Naive thymus-derived CD8-positive, alpha-beta T cell (primary cell): Measurements from ENCODE around the gene VAPB. TPM values are rescaled to one million over a fixed set of nuclear protein-coding genes. Genes with fewer than 3 reads are reported as not detected.

Experiments
- ATAC-seq, 2 donors: fragments of 150-1000 bp; cut with Tn5 transposase in 1 of 2; sonication (Bioruptor Pico), chemical (Tn5 transposase) in 1 of 2; 1 replicate in 1 of 2; 2 replicates in 1 of 2; pipeline ENCODE4 v1.10.0; 2021; ENCODE audit warnings: mild to moderate bottlenecking in 2 of 2, moderate library complexity in 2 of 2
- POLR2A ChIA-PET: fragments of 350-600 bp; sonication (Branson Sonifier 250); formaldehyde crosslinking; loops from one replicate; lab custom pipeline; 2021; ENCODE audit warnings: antibody characterized with exemption; lab: Charles Lee
- DNase-seq, 10 donors: peaks; one replicate each; pipeline versions ENCODE4 v3.0.0 to v3.0.0-alpha.2; 2020 to 2022
- H3K27ac Mint-ChIP-seq, 10 donors: one replicate each; pipeline ENCODE4 v1.8.0; 2020 to 2022; ENCODE audit warnings: mild to moderate bottlenecking in 10 of 10, mixed read lengths in 10 of 10, moderate library complexity in 4 of 10, inconsistent platforms in 1 of 10
- H3K27me3 Mint-ChIP-seq, 5 donors: one replicate each; pipeline ENCODE4 v1.8.0; 2021 to 2022; ENCODE audit warnings: mixed read lengths in 5 of 5
- H3K36me3 Mint-ChIP-seq, 3 donors: one replicate each; pipeline ENCODE4 v1.8.0; 2020 to 2022; ENCODE audit warnings: mixed read lengths in 3 of 3, mild to moderate bottlenecking in 2 of 3, inconsistent platforms in 1 of 3
- H3K4me1 Mint-ChIP-seq, 4 donors: one replicate each; pipeline ENCODE4 v1.8.0; 2021 to 2022; ENCODE audit warnings: mixed read lengths in 4 of 4
- H3K4me3 Mint-ChIP-seq, 10 donors: one replicate each; pipeline ENCODE4 v1.8.0; 2020 to 2022; ENCODE audit warnings: mild to moderate bottlenecking in 10 of 10, mixed read lengths in 10 of 10, moderate library complexity in 6 of 10, inconsistent platforms in 1 of 10
- H3K9me3 Mint-ChIP-seq, 9 donors: one replicate each; pipeline ENCODE4 v1.8.0; 2020 to 2022; ENCODE audit warnings: mixed read lengths in 9 of 9, mild to moderate bottlenecking in 3 of 9, inconsistent platforms in 1 of 9, moderate library complexity in 1 of 9
- polyA plus RNA-seq, 3 donors: library from polyadenylated mRNA; unstranded; fragments of 300-500 nt; fragmentation: Illumina TruSeq; gene quantifications; one replicate each; pipeline ENCODE4 v1.2.3, GENCODE V29; 2021
- total RNA-seq, 8 experiments: library from RNA in 2 of 8; stranded (reverse) in 2 of 8; gene quantifications; one replicate each; pipeline ENCODE4 v1.2.3 and lab custom pipeline; 2021 to 2026

Gene VAPB
- total and polyA plus RNA-seq, 5 experiments from 2014 or later = 24.7 to 34.3 (median 34.0) TPM

DNA sequence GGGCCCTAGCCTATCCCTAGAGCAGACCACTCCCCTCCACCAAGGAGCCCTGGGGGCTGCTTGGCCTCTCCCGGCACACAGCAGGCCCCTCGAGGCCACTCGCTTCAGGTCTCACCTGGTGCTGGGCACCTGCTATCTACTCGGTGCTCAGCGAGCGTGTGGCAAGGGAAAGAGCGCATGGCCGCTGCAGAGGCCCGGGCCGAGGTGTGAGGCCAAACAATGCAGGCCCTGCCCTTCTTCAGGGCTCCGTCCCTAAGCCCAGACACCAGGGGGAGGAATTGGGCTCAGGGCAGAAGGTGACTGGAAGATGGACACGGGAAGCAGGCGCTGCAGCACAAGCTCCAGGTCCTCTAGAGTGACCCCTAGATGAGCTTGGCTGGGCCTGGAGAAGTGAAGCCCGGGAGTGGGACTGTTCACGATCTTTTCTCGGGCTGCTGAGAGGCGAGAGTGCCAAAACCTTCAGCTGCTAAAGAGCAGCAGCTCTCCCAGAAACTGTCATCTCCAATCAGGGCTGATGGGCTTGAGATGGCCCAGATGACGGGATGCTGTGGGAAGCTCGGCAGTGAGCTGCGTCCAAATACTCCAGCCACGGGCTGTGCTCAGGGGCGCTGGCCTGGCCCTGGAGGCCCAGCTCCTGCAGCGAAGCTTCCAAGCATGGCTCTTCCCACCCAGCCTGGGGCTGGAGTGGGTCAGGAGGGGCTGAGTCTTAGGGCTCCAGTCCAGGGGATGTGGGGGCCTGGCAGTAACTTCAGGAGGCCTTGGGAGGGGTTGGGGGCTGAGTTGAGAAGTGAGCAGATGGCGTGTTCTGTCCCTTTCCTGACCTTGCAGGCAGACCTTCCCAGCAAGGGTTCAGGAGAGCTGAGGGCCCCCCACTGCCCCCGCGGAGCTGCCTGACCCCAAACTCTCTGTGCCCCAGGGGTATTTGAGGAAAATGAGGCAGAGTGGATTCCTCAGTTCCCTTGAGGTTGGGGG lies 82.5 kb downstream of the VAPB start:
- no peaks in the 10 kb centered on the region for H3K9me3 Mint-ChIP-seq
- H3K36me3 Mint-ChIP-seq = no peaks in the 10 kb centered on the region
- DNase-seq = no peak
- POLR2A ChIA-PET = no interaction called here
- H3K27ac Mint-ChIP-seq = peak overlapping the region in 2 of 10 donors; percentile 34 to 52
- no peaks in the 10 kb centered on the region for H3K4me1 Mint-ChIP-seq
- peaks cover 0 to 5% (median 0%) of the 10 kb centered on the region in 5 donors for H3K27me3 Mint-ChIP-seq
- no peak for ATAC-seq
- H3K4me3 Mint-ChIP-seq = no peak overlapping the region

DNA sequence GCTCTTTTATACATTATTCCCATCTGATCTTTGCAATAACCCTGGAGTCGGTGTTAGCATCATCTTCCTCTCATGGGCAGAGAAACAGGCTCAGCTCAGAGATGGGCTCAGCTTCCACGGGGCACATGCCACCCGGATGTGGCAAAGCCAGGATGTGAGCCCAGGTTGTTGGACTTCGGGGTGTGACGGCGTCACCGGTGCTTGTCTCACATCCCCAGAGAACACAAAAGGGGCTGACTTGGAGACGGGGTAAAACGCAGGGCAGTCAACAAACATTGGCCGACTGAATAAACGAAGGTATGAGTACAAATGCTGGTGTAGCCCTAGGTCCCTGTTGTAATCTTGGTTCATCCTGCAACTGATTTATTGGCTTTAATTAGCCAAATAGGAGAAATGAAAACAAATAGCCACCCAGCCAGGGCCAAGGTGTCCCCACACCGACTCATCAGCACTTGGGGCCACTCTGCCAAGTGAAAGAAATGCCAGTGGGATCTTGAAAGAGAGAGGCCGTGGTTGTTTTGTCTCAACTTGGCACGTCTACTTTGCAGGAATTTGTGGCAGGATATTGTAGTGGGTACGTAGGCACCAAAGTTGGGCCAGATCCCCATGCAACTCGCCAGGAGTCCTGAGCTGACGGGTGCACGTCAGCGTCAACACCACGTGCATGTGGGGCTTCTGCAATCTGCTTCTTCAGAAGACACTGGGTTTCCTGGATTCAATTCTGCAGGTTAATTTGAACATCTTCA lies 83.4 kb downstream of the VAPB start:
- DNase-seq (no peak), ATAC-seq (no peak)
- Mint-ChIP-seq H3K9me3 (no peaks in the 10 kb centered on the region), H3K4me3 (no peak overlapping the region), H3K27ac (no peak overlapping the region), H3K4me1 (no peaks in the 10 kb centered on the region), H3K36me3 (no peaks in the 10 kb centered on the region), H3K27me3 (peaks cover 0 to 3% (median 0%) of the 10 kb centered on the region in 5 donors)
- POLR2A ChIA-PET = interaction anchor here (1.0 kb wide), 1 partner anchor 10 kb away, joined by 3 read pairs; no protein-coding TSS in a partner anchor

DNA sequence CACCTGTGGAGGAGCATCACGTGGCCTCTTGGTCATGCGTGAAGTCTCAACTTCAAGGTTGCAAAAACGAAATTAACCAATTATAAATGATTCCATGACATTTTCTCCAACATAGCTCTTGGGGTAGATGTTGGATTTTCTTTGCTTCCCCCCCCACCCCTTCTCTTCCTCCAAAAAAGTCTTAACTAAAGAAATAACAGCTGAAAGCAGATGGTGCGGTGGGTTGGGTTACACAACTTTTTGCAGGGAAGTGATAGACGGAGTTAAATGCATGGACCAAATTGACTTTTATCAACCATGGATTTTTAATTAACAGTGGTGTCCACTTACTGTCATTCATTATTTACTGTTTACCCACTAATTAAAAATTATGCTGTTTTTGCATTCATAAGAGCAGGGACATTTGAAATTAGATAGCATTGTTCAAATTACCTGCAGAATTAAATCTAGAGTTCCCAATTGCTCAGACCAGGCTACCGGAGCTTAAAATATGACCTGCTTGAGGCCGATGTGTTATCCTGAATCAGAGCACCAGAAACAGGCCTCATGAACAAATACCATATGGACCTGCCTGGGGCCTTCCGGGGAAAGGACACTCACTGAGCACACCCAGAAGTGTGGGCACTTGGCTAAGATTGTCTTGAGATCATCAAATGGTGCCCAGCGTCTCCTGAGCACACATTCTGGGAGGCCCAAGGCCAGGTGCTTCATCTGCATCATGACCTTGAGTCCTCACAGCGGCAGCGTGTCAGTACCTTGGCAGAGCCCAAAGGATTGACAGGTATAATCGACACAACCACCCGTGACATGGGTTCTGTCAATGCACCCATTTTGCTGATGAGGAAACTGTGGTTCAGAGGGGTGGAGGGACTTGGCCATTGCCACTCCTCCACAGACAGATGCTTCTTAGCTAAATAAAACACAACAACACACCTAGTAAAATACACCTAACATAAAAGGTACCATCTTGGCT lies 84.7 kb downstream of the VAPB start:
- POLR2A ChIA-PET = no interaction called here
- peaks cover 0 to 8% (median 0%) of the 10 kb centered on the region in 3 donors for H3K36me3 Mint-ChIP-seq
- no peaks in the 10 kb centered on the region for H3K4me1 Mint-ChIP-seq
- peaks cover 0 to 2% (median 0%) of the 10 kb centered on the region in 5 donors for H3K27me3 Mint-ChIP-seq
- DNase-seq (no peak), ATAC-seq (no peak)
- H3K4me3 Mint-ChIP-seq = no peak overlapping the region
- no peak overlapping the region for H3K27ac Mint-ChIP-seq
- H3K9me3 Mint-ChIP-seq = peaks cover 0 to 7% (median 3%) of the 10 kb centered on the region in 9 donors

DNA sequence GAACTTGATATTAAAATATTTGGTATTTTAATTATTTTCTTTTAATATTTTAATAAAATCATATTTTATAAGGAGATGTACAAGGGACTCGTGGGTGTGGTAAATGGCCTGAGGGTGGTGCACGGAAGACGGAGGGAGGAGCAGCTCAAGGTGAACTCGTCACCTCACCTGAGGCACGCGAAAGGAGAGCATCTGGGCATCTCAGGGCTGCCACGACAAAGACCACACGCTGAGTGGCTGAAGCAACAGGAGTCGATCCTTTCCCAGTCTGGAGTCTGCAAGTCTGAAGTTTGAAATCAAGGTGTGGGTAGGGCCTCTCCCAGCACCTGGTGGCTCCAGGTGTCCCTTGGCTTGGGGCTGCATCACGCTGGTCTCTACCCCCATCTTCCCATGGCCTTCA lies 86.4 kb downstream of the VAPB start:
- peaks cover 0 to 7% (median 3%) of the 10 kb centered on the region in 9 donors for H3K9me3 Mint-ChIP-seq

DNA sequence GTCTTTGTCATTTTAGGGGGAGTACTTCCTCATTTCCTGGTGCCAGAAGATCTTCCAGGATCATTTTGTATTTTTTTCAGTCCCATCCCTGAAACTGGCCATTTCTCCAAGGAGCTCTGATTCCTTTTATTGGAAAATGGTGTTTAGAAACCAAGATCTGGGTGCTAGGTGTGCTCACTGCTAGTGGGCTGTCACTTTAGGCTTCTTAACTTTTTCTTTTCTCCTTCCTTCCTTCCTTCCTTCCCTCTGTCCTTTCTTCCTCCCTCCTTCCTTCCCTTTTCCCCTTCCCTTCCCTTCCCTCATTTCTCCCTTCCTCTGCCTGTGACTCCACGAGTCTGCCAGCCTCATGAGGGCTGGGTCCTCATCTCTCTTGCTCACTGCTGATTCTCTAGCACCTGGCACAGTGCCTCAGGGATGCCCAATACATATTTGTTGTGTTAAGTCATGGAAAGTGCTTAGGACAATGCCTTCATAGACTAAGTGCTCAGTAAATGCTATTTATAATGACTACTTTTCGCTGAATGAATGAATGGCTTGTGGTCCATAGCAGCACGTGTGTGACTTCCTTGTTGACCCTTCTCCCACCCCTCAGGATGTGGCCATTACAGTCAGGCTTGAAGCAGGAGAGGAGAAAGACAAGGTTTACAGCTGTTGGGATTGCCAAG lies 89.2 kb downstream of the VAPB start:
- POLR2A ChIA-PET = no interaction called here
- DNase-seq (no peak), ATAC-seq (no peak)
- H3K9me3 Mint-ChIP-seq = peaks cover 0 to 7% (median 3%) of the 10 kb centered on the region in 9 donors
- H3K27ac Mint-ChIP-seq = peak overlapping the region in 1 of 10 donors; percentile 68
- H3K36me3 Mint-ChIP-seq = peaks cover 0 to 8% (median 3%) of the 10 kb centered on the region in 3 donors
- H3K27me3 Mint-ChIP-seq = peaks cover 2 to 18% (median 8%) of the 10 kb centered on the region in 5 donors
- H3K4me3 Mint-ChIP-seq = no peak overlapping the region
- peaks cover 0 to 9% (median 6%) of the 10 kb centered on the region in 4 donors for H3K4me1 Mint-ChIP-seq

More for the DNA sequence above, 86.4 kb downstream of the VAPB start:
- no peak overlapping the region for H3K4me3 Mint-ChIP-seq
- DNase-seq (no peak), ATAC-seq (no peak)
- no peak overlapping the region for H3K27ac Mint-ChIP-seq
- POLR2A ChIA-PET = no interaction called here
- H3K27me3 Mint-ChIP-seq = peaks cover 0 to 2% (median 0%) of the 10 kb centered on the region in 5 donors
- no peaks in the 10 kb centered on the region for H3K4me1 Mint-ChIP-seq
- peaks cover 0 to 8% (median 0%) of the 10 kb centered on the region in 3 donors for H3K36me3 Mint-ChIP-seq

DNA sequence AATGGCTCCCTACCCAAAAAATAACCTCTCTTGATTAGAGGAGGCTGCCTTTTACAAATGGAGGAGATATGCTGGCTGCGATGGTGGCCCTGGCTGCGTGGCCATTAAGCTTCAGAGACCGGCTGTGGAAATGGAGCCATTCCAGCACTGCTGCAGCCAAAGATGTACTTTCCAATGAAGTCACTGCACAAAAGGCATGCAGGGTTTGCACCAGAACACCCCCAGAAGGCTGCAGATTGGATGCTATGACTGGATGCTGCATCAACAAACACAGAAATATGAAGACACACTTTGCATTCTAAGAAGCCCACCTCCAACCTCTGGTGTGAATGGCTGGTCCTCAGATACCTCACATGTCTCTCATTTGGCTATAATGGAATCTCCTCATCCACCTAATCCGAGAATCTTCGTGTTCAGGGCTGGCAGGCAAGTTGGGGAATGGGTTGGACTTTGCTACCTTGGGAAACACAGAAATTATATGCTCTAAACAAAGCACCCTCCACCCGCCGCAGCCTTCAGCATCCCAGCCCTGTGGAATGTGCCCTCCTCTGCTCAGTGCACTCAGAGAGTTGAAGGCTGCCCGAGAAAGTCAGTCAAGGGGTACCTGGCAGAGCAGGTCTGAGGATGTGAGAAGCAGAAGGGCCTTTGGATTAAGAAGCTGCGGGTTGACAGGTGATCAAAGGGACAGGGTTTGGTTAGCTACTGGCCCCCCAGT lies 90.9 kb downstream of the VAPB start:
- POLR2A ChIA-PET = no interaction called here
- H3K9me3 Mint-ChIP-seq = peaks cover 0 to 7% (median 5%) of the 10 kb centered on the region in 9 donors

DNA sequence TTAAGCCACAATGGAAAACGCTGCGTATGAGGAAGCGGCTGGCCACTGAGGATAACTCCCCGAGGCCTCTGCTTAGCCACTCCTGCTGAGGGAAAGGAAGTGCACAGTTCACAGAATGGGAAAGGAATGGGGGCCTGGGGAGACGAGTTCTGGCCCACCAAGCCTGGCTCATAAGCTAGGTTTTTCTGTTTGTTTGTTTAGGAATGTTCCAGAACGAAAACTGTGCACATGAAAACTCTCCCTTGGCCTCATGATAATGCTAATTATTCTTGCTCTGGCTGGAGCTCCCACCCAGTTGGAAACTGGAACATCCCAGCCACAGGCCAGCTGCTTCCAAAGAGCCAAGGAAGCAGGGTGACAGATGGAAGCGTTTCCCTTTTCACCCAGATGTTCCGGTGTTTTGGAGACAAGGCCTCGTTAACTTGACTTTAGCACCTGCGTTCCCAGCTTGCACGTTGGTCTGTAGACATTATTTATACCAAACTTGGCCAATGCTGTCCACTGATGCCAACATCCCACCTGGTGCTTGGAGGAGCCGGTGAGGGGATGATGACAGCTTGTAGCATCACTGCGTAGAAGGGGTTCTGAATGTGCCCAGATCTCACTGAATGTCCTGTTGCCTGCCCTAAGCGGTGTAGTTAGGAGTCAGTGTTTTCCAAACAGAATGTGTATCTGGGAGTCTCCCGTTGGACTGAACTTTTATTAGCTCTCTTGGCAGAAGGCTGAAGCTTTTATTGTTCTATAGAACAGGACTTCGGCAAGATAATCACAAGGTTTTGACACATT lies 91.7 kb downstream of the VAPB start:
- Mint-ChIP-seq H3K27me3 (peaks cover 2 to 28% (median 9%) of the 10 kb centered on the region in 5 donors), H3K36me3 (peaks cover 3 to 18% (median 5%) of the 10 kb centered on the region in 3 donors), H3K4me3 (no peak overlapping the region), H3K4me1 (peaks cover 0 to 9% (median 6%) of the 10 kb centered on the region in 4 donors), H3K27ac (no peak overlapping the region), H3K9me3 (peaks cover 0 to 14% (median 9%) of the 10 kb centered on the region in 9 donors)
- POLR2A ChIA-PET = interaction anchor here (1.2 kb wide), 1 partner anchor 170 kb away, joined by 4 read pairs; the partner anchor contains the start of gene STX16
- no peak for ATAC-seq
- no peak for DNase-seq

More for the DNA sequence above, 90.9 kb downstream of the VAPB start:
- Mint-ChIP-seq H3K27ac (no peak overlapping the region), H3K36me3 (peaks cover 0 to 10% (median 3%) of the 10 kb centered on the region in 3 donors), H3K4me1 (peaks cover 0 to 9% (median 6%) of the 10 kb centered on the region in 4 donors), H3K27me3 (peaks cover 2 to 27% (median 9%) of the 10 kb centered on the region in 5 donors), H3K4me3 (no peak overlapping the region)
- ATAC-seq (no peak), DNase-seq (no peak)

DNA sequence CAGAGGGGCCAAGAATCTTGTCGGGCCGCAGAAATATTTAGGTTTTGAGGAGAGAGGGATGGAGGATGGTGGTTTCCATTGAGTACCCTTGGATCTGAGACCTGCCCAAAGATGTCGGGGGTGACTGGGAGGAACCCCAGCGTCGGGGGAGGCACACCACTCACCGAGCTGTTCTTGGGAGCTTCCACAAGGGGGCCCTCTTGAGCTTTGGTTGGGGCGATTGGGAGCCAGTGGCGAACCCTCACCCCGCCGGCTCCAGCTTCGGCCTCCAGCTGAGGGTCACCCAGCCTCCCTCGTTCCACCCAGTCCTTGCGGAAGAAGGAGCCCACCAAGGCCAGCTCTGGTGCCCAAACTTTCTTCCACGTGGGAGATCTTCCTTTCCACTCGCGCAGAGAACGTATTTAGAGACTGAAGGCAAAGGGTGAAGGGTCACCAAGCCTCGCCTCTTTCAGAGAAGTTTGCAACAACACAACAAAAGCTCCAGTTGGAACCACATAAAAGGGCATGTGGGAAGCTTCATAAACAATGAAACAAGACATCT lies 92.5 kb downstream of the VAPB start:
- H3K36me3 Mint-ChIP-seq = peaks cover 3 to 26% (median 13%) of the 10 kb centered on the region in 3 donors
- peak; percentile 36 to 74 (median 58) for DNase-seq
- H3K9me3 Mint-ChIP-seq = peaks cover 5 to 22% (median 17%) of the 10 kb centered on the region in 9 donors
- peak overlapping the region in 3 of 10 donors; percentile 21 to 50 (median 34) for H3K4me3 Mint-ChIP-seq
- H3K27me3 Mint-ChIP-seq = peaks cover 5 to 36% (median 14%) of the 10 kb centered on the region in 5 donors
- peak overlapping the region in 1 of 10 donors; percentile 25 for H3K27ac Mint-ChIP-seq
- H3K4me1 Mint-ChIP-seq = peaks cover 0 to 9% (median 6%) of the 10 kb centered on the region in 4 donors
- POLR2A ChIA-PET = interaction anchor here (1.2 kb wide), 1 partner anchor 170 kb away, joined by 4 read pairs; the partner anchor contains the start of gene STX16
- peak; percentile 54 to 66 for ATAC-seq

DNA sequence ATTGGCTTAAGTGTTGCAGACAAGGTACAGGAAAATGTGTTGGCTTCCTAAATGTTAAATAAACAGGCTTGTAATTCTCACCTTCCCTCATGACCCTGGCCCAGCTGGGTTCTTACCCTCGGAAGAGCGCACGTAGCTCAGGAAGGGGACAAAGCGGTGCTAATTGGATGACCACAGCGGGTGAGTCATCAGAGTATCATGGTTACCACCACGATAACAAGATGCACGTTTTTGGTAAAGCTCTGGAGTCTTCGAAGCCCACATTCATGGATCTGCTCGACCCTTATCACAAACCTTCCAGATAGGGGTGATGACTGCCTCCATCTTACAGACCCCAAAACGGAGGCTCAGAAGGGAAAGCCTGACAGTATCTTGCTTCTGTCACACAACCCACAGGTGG lies 93.4 kb downstream of the VAPB start:
- Mint-ChIP-seq H3K27ac (no peak overlapping the region), H3K4me1 (peaks cover 0 to 9% (median 6%) of the 10 kb centered on the region in 4 donors), H3K27me3 (peaks cover 5 to 36% (median 14%) of the 10 kb centered on the region in 5 donors), H3K4me3 (no peak overlapping the region), H3K36me3 (peaks cover 3 to 27% (median 14%) of the 10 kb centered on the region in 3 donors), H3K9me3 (peaks cover 5 to 23% (median 17%) of the 10 kb centered on the region in 9 donors)
- ATAC-seq (no peak), DNase-seq (no peak)
- POLR2A ChIA-PET = interaction anchor here (1.2 kb wide), 1 partner anchor 169 kb away, joined by 4 read pairs; the partner anchor contains the start of gene STX16

DNA sequence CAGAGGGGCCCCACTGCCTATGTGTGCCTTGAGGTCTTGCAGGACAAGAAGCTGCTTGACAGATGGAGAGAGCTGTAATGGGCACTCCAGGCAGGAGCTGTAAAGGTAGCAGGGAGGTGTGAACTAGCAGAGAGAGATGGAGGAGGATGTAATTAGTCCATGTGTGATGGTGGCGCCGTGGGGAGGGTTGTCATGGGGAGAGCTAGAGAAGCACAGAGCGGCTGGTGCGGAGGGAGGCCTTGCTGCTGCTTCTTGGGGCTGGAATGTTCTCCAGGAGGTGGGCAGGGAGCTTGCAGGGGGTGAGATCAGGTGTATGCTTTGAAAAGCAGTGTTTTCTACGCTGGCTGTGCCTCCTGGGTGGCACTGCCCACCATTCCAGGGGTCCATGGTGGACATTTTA lies 94.0 kb downstream of the VAPB start:
- H3K27ac Mint-ChIP-seq = peak overlapping the region in 2 of 10 donors; percentile 20 to 45
- POLR2A ChIA-PET = no interaction called here
- H3K9me3 Mint-ChIP-seq = peaks cover 5 to 28% (median 17%) of the 10 kb centered on the region in 9 donors
- peaks cover 0 to 9% (median 6%) of the 10 kb centered on the region in 4 donors for H3K4me1 Mint-ChIP-seq
- H3K27me3 Mint-ChIP-seq = peaks cover 5 to 36% (median 14%) of the 10 kb centered on the region in 5 donors
- no peak for ATAC-seq
- H3K4me3 Mint-ChIP-seq = no peak overlapping the region
- peaks cover 3 to 25% (median 16%) of the 10 kb centered on the region in 3 donors for H3K36me3 Mint-ChIP-seq
- no peak for DNase-seq
